Mucosa of stomach (tissue), 1 donor: ENCODE measurements around the gene R3HDM2.

Source experiments
- H3K27me3 ChIP-seq: one replicate; pipeline ENCODE4 v1.7.0; 2013; ENCODE audit warnings: mild to moderate bottlenecking, low read length; ENCODE audit not compliant: control insufficient read depth, insufficient read depth
- H3K36me3 ChIP-seq: one replicate; pipeline ENCODE4 v1.7.0; 2013; ENCODE audit warnings: low read length; ENCODE audit not compliant: control insufficient read depth, insufficient read depth
- H3K4me1 ChIP-seq: one replicate; pipeline ENCODE4 v1.7.0; 2013; ENCODE audit warnings: mild to moderate bottlenecking, low read length; ENCODE audit not compliant: control insufficient read depth, insufficient read depth
- H3K4me3 ChIP-seq: one replicate; pipeline ENCODE4 v1.7.0; 2013; ENCODE audit warnings: low read length
- H3K9ac ChIP-seq: one replicate; pipeline ENCODE4 v1.7.0; 2013; ENCODE audit warnings: mild to moderate bottlenecking, low read length, moderate library complexity
- H3K9me3 ChIP-seq: one replicate; pipeline ENCODE4 v1.7.0; 2013; ENCODE audit warnings: mild to moderate bottlenecking, low read length, moderate library complexity; ENCODE audit not compliant: control insufficient read depth
- donor health status: Pancreatic carcinoma.

The R3HDM2 gene

GRCh38 chr12:57229046-57229633 is 201.7 kb downstream of the R3HDM2 start:
- Histone ChIP-seq H3K27me3 (peaks cover 36% of the 10 kb centered on the region), H3K4me1 (peaks cover 19% of the 10 kb centered on the region), H3K9me3 (no peaks in the 10 kb centered on the region), H3K9ac (peak overlapping the region; percentile 77), H3K4me3 (peak overlapping the region; percentile 88), H3K36me3 (peaks cover 6% of the 10 kb centered on the region)

GRCh38 chr12:57227315-57228115 is 203.3 kb downstream of the R3HDM2 start:
- H3K9me3 ChIP-seq, result no peaks in the 10 kb centered on the region
- H3K27me3 ChIP-seq, result peaks cover 53% of the 10 kb centered on the region
- no peak overlapping the region for H3K4me3 ChIP-seq
- no peaks in the 10 kb centered on the region for H3K36me3 ChIP-seq
- H3K9ac ChIP-seq, result no peak overlapping the region
- peaks cover 19% of the 10 kb centered on the region for H3K4me1 ChIP-seq

GRCh38 chr12:57226588-57227314 is 204.1 kb downstream of the R3HDM2 start:
- H3K9me3 ChIP-seq, result no peaks in the 10 kb centered on the region
- H3K4me3 ChIP-seq, result no peak overlapping the region
- peaks cover 19% of the 10 kb centered on the region for H3K4me1 ChIP-seq
- no peak overlapping the region for H3K9ac ChIP-seq
- no peaks in the 10 kb centered on the region for H3K36me3 ChIP-seq
- H3K27me3 ChIP-seq, result peaks cover 60% of the 10 kb centered on the region

- Histone ChIP-seq H3K27me3 (peaks cover 70% of the 10 kb centered on the region), H3K36me3 (no peaks in the 10 kb centered on the region), H3K4me1 (peaks cover 13% of the 10 kb centered on the region)
These were observed 205.1 kb downstream of the R3HDM2 start for GRCh38 chr12:57225680-57226210.

GRCh38 chr12:57224973-57225679 is 205.7 kb downstream of the R3HDM2 start:
- peaks cover 6% of the 10 kb centered on the region for H3K4me1 ChIP-seq
- no peaks in the 10 kb centered on the region for H3K36me3 ChIP-seq
- peaks cover 74% of the 10 kb centered on the region for H3K27me3 ChIP-seq
- H3K9ac ChIP-seq, result no peak overlapping the region
- H3K9me3 ChIP-seq, result no peaks in the 10 kb centered on the region
- no peak overlapping the region for H3K4me3 ChIP-seq

More at GRCh38 chr12:57225680-57226210, 205.1 kb downstream of the R3HDM2 start:
- no peaks in the 10 kb centered on the region for H3K9me3 ChIP-seq
- H3K9ac ChIP-seq, result no peak overlapping the region
- no peak overlapping the region for H3K4me3 ChIP-seq

- peaks cover 5% of the 10 kb centered on the region for H3K4me1 ChIP-seq
- no peak overlapping the region for H3K9ac ChIP-seq
- peaks cover 81% of the 10 kb centered on the region for H3K27me3 ChIP-seq
- no peaks in the 10 kb centered on the region for H3K36me3 ChIP-seq
- H3K9me3 ChIP-seq, result no peaks in the 10 kb centered on the region
- H3K4me3 ChIP-seq, result no peak overlapping the region
These were observed 206.4 kb downstream of the R3HDM2 start for GRCh38 chr12:57224278-57224972.

GRCh38 chr12:57223191-57224165 is 207.4 kb downstream of the R3HDM2 start:
- Histone ChIP-seq H3K27me3 (peaks cover 90% of the 10 kb centered on the region), H3K4me1 (peaks cover 5% of the 10 kb centered on the region), H3K9me3 (no peaks in the 10 kb centered on the region), H3K36me3 (no peaks in the 10 kb centered on the region), H3K4me3 (no peak overlapping the region), H3K9ac (no peak overlapping the region)

GRCh38 chr12:57222286-57223190 is 208.3 kb downstream of the R3HDM2 start:
- no peaks in the 10 kb centered on the region for H3K36me3 ChIP-seq
- H3K4me3 ChIP-seq, result no peak overlapping the region
- peaks cover 5% of the 10 kb centered on the region for H3K4me1 ChIP-seq
- no peaks in the 10 kb centered on the region for H3K9me3 ChIP-seq
- no peak overlapping the region for H3K9ac ChIP-seq
- peaks cover 97% of the 10 kb centered on the region for H3K27me3 ChIP-seq

- no peak overlapping the region for H3K4me3 ChIP-seq
- H3K36me3 ChIP-seq, result no peaks in the 10 kb centered on the region
- H3K4me1 ChIP-seq, result peaks cover 12% of the 10 kb centered on the region
- H3K9ac ChIP-seq, result no peak overlapping the region
- H3K9me3 ChIP-seq, result no peaks in the 10 kb centered on the region
- peaks cover 95% of the 10 kb centered on the region for H3K27me3 ChIP-seq
These were observed 209.5 kb downstream of the R3HDM2 start for GRCh38 chr12:57221169-57221917.
